Neural crest cell (in vitro differentiated cells): ENCODE results near the gene FGF12. TPM values are rescaled to one million over a fixed set of nuclear protein-coding genes. Genes with fewer than 3 reads are reported as not detected.

Source experiments
- DNase-seq: peaks from one replicate; pipeline ENCODE4 v3.0.0; 2021; ENCODE audit warnings: low read depth, mixed read lengths, low spot score
- H3K27ac Mint-ChIP-seq: one replicate; pipeline ENCODE4 v1.8.0; 2021; ENCODE audit warnings: mild to moderate bottlenecking, mixed read lengths; ENCODE audit not compliant: unreplicated experiment
- H3K27me3 Mint-ChIP-seq: 2 replicates; pipeline ENCODE4 v1.8.0; 2021; ENCODE audit warnings: low read depth, mild to moderate bottlenecking, mixed read lengths
- H3K36me3 Mint-ChIP-seq: 2 replicates; pipeline ENCODE4 v1.8.0; 2021; ENCODE audit warnings: low read depth, mild to moderate bottlenecking, mixed read lengths
- H3K4me1 Mint-ChIP-seq: 2 replicates; pipeline ENCODE4 v1.8.0; 2021; ENCODE audit warnings: mixed read lengths
- H3K4me3 Mint-ChIP-seq: one replicate; pipeline ENCODE4 v1.8.0; 2021; ENCODE audit warnings: mild to moderate bottlenecking, mixed read lengths
- H3K9me3 Mint-ChIP-seq: 2 replicates; pipeline ENCODE4 v1.8.0; 2021; ENCODE audit warnings: mixed read lengths
- total RNA-seq: library from RNA; stranded (reverse); gene quantifications from 2 replicates; pipeline ENCODE4 v1.2.1, GENCODE V29; 2021
- TF ChIP-seq, protein P1 (sequence below): fragments of 200-600 bp; sonication (generic); conservative IDR thresholded peaks from 2 replicates; pipeline ENCODE4 v1.5.0; 2021; ENCODE audit warnings: antibody characterized with exemption, mild to moderate bottlenecking

Gene FGF12
- total RNA-seq, 1 donor from 2014 or later, result 4.0 TPM

DNA sequence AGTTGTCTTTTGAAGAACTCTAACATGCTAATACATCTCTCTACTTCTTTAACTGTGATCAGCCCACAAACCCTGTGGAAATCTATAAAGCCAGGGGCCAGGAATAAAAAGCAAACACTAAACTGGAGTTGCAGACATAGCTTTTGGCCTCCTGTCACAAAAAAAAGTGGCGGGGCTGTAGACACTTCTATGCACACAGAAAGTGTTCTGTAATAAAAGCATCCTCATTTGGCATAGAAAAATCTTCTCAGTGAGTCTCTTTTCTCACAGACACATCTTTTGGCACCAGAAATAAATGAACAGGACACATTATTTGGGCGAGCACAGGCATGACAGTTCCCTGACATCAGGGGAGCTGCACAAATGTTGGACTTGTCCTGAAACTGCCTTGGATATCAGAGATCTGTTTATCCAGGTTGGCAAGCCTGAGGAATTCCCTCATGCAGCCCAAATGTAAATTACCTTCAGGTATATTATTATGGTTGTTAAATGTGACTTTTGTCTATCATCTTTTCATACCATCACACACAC, 355.4 kb downstream of the FGF12 start:
- TF ChIP-seq, protein P1, sequence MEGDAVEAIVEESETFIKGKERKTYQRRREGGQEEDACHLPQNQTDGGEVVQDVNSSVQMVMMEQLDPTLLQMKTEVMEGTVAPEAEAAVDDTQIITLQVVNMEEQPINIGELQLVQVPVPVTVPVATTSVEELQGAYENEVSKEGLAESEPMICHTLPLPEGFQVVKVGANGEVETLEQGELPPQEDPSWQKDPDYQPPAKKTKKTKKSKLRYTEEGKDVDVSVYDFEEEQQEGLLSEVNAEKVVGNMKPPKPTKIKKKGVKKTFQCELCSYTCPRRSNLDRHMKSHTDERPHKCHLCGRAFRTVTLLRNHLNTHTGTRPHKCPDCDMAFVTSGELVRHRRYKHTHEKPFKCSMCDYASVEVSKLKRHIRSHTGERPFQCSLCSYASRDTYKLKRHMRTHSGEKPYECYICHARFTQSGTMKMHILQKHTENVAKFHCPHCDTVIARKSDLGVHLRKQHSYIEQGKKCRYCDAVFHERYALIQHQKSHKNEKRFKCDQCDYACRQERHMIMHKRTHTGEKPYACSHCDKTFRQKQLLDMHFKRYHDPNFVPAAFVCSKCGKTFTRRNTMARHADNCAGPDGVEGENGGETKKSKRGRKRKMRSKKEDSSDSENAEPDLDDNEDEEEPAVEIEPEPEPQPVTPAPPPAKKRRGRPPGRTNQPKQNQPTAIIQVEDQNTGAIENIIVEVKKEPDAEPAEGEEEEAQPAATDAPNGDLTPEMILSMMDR, result no peak
- no peaks in the 10 kb centered on the region for H3K27me3 Mint-ChIP-seq
- no peak overlapping the region for H3K4me3 Mint-ChIP-seq
- H3K9me3 Mint-ChIP-seq, result no peaks in the 10 kb centered on the region
- DNase-seq, result no peak
- peaks cover 4% of the 10 kb centered on the region for H3K4me1 Mint-ChIP-seq
- H3K36me3 Mint-ChIP-seq, result no peaks in the 10 kb centered on the region
- no peak overlapping the region for H3K27ac Mint-ChIP-seq

DNA sequence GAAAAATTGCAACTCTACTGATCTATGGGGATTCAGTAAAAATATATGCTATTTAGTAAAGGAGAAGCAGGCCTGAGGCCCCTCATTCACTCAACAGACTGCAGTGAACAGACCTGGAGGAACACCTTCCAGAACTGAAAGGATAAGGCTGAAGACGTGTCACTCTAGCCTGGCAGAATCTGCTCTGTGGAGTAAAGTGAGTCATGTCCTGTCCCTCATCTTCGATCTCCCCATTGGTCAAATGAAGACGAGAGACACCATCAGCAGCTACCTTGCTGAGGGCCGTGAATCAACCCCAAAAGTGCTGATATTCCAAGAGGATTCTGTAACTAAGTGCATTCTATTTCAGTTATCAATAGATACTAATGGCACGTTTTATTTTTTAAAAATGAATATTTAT, 359.7 kb downstream of the FGF12 start:
- peaks cover 4% of the 10 kb centered on the region for H3K4me1 Mint-ChIP-seq
- no peaks in the 10 kb centered on the region for H3K9me3 Mint-ChIP-seq
- no peaks in the 10 kb centered on the region for H3K36me3 Mint-ChIP-seq
- TF ChIP-seq, protein P1, result no peak
- no peaks in the 10 kb centered on the region for H3K27me3 Mint-ChIP-seq
- no peak overlapping the region for H3K4me3 Mint-ChIP-seq
- DNase-seq, result no peak
- H3K27ac Mint-ChIP-seq, result no peak overlapping the region

DNA sequence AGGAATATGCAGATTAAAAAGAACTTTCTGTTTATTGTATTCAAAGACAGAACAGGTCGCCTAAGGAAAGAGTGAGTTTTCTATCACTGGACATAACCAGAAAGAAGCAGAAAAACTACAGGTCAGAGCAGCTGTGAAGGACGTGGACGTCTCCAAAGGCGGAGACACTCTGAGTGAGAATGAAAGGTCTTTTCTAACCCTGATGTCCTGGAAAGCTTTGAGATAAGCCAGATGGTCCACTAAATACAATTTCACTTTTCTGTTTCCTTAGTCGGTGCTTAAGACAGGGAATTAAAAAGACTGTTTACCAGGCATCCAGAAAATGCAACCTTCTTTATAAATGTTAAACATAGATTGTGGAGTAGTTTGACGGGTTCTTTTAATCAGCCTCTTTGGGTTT, 360.4 kb downstream of the FGF12 start:
- Mint-ChIP-seq H3K27me3 (no peaks in the 10 kb centered on the region), H3K9me3 (no peaks in the 10 kb centered on the region), H3K27ac (no peak overlapping the region), H3K4me3 (no peak overlapping the region), H3K36me3 (no peaks in the 10 kb centered on the region), H3K4me1 (peaks cover 4% of the 10 kb centered on the region)
- DNase-seq, result no peak
- TF ChIP-seq, protein P1, result no peak

DNA sequence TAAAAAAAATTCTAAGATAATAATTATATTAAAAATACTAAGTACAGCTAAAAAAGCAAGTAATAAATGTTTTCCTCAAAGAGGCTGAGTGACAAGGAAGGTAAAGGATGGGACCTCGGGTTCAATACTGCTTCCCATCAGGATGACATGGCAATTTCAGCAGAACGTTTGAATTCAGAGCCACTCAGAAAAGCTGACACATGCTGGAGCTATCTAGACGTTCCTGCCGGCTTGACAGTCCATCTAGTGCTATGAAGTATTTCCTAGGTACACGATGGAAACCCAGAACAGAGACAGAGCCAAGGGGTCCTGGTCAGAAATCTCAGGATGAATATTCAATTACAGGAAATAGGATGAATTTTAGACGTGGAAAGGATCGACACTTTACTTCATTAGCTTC, 361.8 kb downstream of the FGF12 start:
- TF ChIP-seq, protein P1, result no peak
- Mint-ChIP-seq H3K27ac (no peak overlapping the region), H3K27me3 (no peaks in the 10 kb centered on the region), H3K4me3 (no peak overlapping the region), H3K4me1 (peaks cover 4% of the 10 kb centered on the region), H3K9me3 (no peaks in the 10 kb centered on the region), H3K36me3 (no peaks in the 10 kb centered on the region)
- DNase-seq, result no peak

DNA sequence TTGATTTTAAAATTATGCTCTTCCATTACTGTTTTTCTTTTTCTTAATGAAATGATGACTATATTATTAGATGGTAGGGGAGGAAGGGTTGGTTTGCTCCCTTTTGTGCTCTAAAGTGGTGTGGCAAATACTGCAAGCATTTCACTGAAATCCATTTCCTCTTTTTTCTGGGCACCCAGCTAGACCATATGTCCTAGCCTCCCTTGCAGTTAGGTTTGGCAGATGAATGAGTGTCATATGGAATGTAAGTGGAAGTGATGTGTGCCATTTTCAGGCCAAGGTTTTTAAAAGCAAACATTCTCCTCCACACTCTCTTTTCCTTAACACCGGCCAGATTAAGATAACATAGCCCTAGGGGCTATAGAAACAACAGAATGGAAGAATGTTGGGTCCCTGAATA, 363.0 kb downstream of the FGF12 start:
- Mint-ChIP-seq H3K27me3 (no peaks in the 10 kb centered on the region), H3K4me3 (no peak overlapping the region), H3K9me3 (no peaks in the 10 kb centered on the region), H3K4me1 (peaks cover 4% of the 10 kb centered on the region), H3K27ac (no peak overlapping the region), H3K36me3 (no peaks in the 10 kb centered on the region)
- TF ChIP-seq, protein P1, result no peak
- DNase-seq, result no peak

DNA sequence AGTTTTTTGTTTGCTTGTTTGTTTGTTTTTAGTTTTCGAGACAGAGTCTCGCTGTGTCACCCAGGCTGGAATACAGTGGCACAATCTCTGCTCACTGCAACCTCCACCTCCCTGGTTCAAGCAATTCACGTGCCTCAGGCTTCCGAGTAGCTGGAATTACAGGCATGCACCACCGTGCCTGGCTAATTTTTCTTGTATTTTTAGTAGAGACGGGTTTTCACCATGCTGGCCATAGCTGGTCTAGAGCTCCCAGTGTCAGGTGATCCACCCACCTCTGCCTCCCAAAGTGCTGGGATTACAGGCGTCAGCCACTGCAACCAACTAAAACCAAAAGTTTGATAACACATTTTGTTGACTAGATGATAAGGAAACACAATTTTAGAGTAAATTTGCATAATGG, 372.7 kb downstream of the FGF12 start:
- no peaks in the 10 kb centered on the region for H3K9me3 Mint-ChIP-seq
- TF ChIP-seq, protein P1, result no peak

More for the DNA sequence above, 372.7 kb downstream of the FGF12 start:
- Mint-ChIP-seq H3K36me3 (no peaks in the 10 kb centered on the region), H3K27me3 (no peaks in the 10 kb centered on the region), H3K4me3 (no peak overlapping the region), H3K27ac (no peak overlapping the region), H3K4me1 (no peaks in the 10 kb centered on the region)
- DNase-seq, result no peak
